Dedifferentiated amniotic fluid mesenchymal stem cell (primary cell): Measurements from ENCODE around the gene DUS1L.

ENCODE experiments used
- DNase-seq: peaks from one replicate; pipeline ENCODE4 v3.0.0-alpha.2; 2016; ENCODE audit errors: extremely low spot score

Gene DUS1L

DNA sequence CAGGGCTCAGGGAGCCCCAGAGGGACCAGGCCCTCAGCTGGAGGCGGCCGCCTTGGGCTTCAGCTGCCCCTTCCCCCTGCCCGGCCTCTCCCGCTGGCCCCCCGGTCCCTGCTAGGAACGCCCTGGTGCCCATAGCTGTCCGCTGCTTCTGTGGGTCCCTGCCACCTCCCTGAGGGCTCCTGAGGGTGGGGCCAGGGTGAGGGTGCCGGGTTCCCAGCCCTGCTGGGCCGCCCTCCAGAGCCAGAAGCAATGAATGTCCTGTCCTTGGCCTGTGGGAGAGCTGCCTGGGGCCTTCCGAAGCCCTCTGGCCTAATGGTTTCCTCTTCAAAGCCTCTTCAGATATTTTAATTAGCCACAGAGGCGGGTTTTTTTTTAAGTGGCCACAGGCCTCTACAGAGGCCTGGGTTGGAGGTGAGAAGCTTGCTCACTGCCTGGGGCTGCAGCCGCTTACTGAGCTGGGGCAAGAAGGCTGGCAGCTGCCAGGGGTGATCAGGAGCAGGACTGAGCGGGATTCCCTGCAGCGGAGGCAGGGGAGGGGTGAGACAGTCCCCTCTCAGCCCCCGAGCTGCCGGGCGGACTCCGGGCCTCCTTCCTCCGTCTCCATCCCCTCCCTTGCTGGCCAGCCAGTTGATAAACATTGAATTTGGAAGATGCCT lies 52.8 kb downstream of the DUS1L start:
- no peak for DNase-seq

GRCh38 chr17:82012261-82012639 lies 53.4 kb downstream of the DUS1L start:
- no peak for DNase-seq

DNA sequence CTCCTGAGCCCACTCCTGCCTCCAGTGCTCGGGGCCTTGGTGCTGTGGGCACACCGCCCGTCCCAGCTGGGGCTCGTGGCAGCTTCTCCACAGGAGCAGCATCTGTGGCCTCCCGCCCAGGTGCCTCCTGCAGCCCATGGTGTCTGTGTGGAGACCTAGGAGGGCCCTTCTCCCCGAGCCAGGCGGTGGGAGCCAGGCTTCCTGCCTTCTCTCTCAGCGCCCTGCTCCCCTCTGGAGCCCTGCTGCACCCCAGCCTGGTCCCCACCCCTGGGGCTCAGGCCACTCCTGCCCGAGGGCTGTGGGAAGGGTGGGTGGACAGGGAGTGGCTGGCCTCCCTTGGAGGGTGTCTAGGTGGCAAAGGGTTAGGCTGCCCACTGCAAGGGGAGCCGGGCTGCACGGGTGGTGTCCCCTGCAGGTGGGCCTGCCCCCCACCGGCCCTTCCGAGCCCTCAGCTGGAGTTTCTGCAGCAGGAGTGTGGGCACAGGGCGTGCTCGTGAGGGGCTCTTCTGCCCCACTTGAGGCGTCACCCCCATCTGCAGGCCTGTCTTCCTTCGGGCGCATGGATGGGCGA lies 53.9 kb downstream of the DUS1L start:
- DNase-seq: no peak

- DNase-seq: no peak
Observed at GRCh38 chr17:82010575-82011525, 54.8 kb downstream of the DUS1L start.

DNA sequence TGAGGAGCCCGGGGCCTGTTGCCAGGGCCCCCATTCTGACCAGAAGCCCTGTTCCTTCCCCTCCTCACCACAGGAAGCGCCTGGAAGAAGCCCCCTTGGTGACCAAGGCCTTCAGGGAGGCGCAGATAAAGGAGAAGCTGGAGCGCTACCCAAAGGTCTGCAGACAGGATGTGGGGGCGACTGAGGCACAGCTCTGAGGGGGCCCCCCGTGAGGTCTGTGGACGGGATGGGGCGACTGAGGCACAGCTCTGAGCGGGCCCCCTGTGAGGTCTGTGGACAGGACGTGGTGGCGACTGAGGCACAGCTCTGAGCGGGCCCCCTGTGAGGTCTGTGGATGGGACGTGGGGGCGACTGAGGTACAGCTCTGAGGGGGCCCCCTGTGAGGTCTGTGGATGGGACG lies 56.2 kb downstream of the DUS1L start:
- no peak for DNase-seq

DNA sequence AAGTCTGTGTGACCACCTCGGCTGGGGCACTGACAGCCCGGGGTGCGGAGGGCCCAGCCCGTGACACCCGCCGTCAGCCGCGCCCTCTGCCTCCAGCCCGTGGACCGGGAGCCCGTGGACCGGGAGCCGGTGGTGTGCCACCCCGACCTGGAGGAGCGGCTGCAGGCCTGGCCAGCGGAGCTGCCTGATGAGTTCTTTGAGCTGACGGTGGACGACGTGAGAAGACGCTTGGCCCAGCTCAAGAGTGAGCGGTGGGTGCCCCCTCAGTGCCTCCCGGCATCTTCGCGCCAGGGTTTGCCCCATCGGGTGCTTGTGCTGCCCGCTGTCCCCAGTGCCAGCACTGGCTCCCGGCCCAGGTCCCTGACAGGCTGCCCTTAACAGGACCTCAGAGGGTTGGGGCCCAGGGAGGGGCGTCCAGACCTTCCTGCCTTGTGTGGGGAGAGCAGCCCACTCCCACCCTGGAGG lies 56.6 kb downstream of the DUS1L start:
- DNase-seq: no peak

DNA sequence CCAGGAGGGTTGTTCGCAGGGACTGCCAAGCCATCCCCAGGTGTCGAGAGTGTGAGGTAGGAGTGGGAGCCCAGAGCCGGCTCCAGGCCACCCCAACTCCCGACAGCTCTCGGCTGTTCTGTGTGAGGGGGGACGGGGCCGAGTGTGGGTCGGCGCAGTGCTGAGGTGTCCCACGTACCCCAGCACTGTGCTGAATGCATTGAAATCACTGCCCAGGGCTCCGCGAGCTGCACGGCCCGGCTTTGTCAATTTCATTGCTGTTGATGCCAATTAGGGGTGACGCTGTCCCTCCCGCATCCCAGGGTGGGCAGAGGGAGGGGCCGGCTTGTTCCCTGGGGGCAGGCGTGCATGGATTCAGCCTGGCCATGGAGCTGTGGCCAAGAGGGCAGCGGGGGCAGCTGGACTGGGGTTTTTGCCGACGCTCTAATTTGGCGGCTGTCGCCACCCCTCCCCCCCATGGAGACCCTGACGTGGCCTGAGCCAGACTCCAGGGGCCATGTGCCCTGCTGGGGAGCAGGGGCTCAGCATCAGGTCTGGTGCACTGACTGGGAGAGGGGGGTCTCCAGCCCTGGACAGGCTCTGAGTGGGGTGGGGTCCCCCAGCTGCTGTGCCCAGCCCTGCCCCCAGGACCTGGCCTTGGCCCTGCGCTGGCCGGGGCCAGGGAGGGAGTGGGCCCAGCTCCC lies 57.2 kb downstream of the DUS1L start:
- DNase-seq: no peak
